Right lung (tissue), 5 donors: ENCODE measurements around the gene MYO1F. TPM values are rescaled to one million over a fixed set of nuclear protein-coding genes. Genes with fewer than 3 reads are reported as not detected.
A peak's percentile ranks its signal among the peaks of the same experiment; 100 is the strongest.
"Not testable (repeated sequence)": the region's sequence is repeated elsewhere in the genome, so short reads cannot be mapped to it uniquely, and the experiment has no call there.

Experiments
- DNase-seq, 2 donors: peaks; one replicate each; pipeline ENCODE4 v3.0.0-alpha.2; 2013
- polyA plus RNA-seq, 5 donors: library from polyadenylated mRNA; unstranded; fragments of 120-200 nt; gene quantifications; one replicate each; pipeline versions ENCODE4 v1.2.1 to v1.2.3, GENCODE V29; 2013; ENCODE audit warnings: inconsistent platforms in 1 of 5, low replicate concordance in 1 of 5; ENCODE audit not compliant: insufficient read length in 5 of 5, insufficient read depth in 1 of 5

Gene MYO1F
- polyA plus RNA-seq, 5 donors = 10.8 to 14.6 (median 11.1) TPM

- no peak for DNase-seq
These were observed 23.6 kb upstream of the MYO1F start for GRCh38 chr19:8600816-8601215.

GRCh38 chr19:8600064-8600463, 22.8 kb upstream of the MYO1F start:
- no peak for DNase-seq

GRCh38 chr19:8596168-8596567, 18.9 kb upstream of the MYO1F start:
- no peak for DNase-seq

- no peak for DNase-seq
These were observed 18.4 kb upstream of the MYO1F start for GRCh38 chr19:8595651-8596050.

- no peak for DNase-seq
These were observed 16.7 kb upstream of the MYO1F start for GRCh38 chr19:8593931-8594330.

GRCh38 chr19:8592231-8593009, 15.2 kb upstream of the MYO1F start:
- DNase-seq = peak; percentile 83 to 86

- no peak for DNase-seq
These were observed 12.0 kb upstream of the MYO1F start for GRCh38 chr19:8589177-8589714.

- DNase-seq = no peak
These were observed 8.9 kb upstream of the MYO1F start for GRCh38 chr19:8585894-8586750.

GRCh38 chr19:8584965-8585893, 8.0 kb upstream of the MYO1F start:
- DNase-seq = no peak

GRCh38 chr19:8580710-8581281, 3.6 kb upstream of the MYO1F start:
- peak; percentile 72 to 84 for DNase-seq

GRCh38 chr19:8578642-8579265, 1.5 kb upstream of the MYO1F start:
- peak; percentile 47 to 51 for DNase-seq

- no peak for DNase-seq
These were observed 499 bp upstream of the MYO1F start for GRCh38 chr19:8577741-8578140.

GRCh38 chr19:8576273-8576993, 809 bp downstream of the MYO1F start:
- no peak for DNase-seq

GRCh38 chr19:8575467-8575997, 1.7 kb downstream of the MYO1F start:
- DNase-seq = no peak

GRCh38 chr19:8574619-8574922, 2.7 kb downstream of the MYO1F start:
- not testable (repeated sequence) for DNase-seq

- DNase-seq = no peak
These were observed 3.9 kb downstream of the MYO1F start for GRCh38 chr19:8573316-8573715.

GRCh38 chr19:8571006-8571411, 6.2 kb downstream of the MYO1F start:
- no peak for DNase-seq

- no peak for DNase-seq
These were observed 8.0 kb downstream of the MYO1F start for GRCh38 chr19:8569066-8569771.

- DNase-seq = no peak
These were observed 9.6 kb downstream of the MYO1F start for GRCh38 chr19:8567522-8568172.
